LHCN-M2 (cell line): ENCODE results near the gene ELF4. TPM values are rescaled to one million over a fixed set of nuclear protein-coding genes. Genes with fewer than 3 reads are reported as not detected.
A peak's percentile ranks its signal among the peaks of the same experiment; 100 is the strongest.

ENCODE experiments used
- DNase-seq: peaks from one replicate; pipeline ENCODE4 v3.0.0-alpha.2; 2012; ENCODE audit warnings: low read depth
- total RNA-seq: library from RNA; depleted of rRNA; stranded (reverse); fragments of >200 nt; gene quantifications from 2 replicates; pipeline ENCODE4 v1.2.3, GENCODE V29; 2014

Gene ELF4
- total RNA-seq, 1 experiment from 2014 or later, result 14.2 TPM

- peak; percentile 66 for DNase-seq
These were observed 5.0 kb upstream of the ELF4 start for GRCh38 chrX:130115119-130115885.

GRCh38 chrX:130114141-130114588 lies 3.9 kb upstream of the ELF4 start:
- peak; percentile 41 for DNase-seq

GRCh38 chrX:130111220-130112154 lies 1.2 kb upstream of the ELF4 start:
- no peak for DNase-seq

DNA sequence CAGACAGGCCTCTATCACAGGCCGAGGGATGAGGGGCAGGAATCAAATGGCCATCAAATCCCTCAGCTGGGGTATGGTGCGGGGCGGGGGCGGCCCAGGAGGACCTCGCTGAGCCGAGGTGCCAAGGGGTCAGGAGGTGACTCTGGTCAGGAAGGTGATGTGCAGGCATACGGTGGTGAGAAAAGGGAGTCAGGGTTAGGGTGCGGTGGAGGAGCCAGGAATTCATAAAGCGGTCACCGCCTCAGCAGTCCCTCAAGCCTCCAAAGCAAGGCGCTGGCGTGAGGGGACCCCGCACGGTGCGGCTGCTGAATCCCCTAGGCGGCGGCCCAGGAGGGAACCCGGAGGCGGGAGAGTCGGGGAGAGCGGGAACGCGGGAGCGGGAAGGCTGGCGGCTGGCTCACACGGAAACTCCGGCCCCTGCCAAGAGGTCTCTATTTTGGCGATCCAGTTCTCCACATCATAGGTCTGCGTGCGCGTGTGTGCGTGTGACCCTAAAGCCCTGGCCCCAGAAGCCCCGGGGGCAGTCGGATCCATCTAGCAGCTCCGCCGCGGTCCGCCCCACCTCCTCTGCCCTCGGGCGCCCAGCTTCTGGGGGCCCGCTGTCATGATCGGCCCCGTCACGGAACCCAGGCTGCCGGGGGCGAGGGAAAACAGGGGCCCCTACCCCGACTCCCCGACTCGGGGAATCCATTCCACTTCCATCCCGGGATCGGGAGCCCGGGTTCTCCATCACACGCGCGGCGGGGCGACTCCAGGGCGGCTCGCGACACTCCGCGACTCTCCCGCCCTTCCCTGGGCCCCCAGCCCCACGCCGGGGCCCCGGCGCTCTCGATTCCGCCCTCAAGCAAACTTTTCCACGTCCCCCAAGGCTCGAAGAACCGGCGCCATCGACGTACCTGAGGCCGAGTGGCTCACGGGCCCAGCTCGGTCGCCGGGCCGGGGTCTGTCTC lies 593 bp downstream of the ELF4 start:
- DNase-seq, result peak; percentile 39

GRCh38 chrX:130108647-130109428 lies 1.5 kb downstream of the ELF4 start:
- peak; percentile 48 for DNase-seq

DNA sequence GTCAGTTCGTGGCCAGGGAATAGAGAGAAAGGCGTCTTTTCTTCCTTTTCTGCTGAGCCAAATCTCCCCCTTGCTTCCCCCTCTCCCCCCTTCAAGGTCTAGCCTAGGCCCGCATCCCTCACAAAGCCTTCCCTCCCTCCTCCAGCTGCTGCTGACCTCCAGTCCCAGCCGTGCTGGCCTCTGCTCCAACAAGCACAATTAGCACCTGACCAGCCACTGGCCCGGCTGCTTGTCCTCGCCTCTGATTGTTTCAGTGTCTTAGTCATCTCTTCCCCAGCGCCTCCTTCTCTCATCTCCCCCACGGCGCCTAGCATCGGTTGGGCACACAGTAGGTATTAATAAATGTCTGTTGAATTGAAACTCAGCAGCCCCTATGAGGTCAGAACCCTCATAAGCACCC lies 4.2 kb downstream of the ELF4 start:
- no peak for DNase-seq

GRCh38 chrX:130105244-130105643 lies 5.1 kb downstream of the ELF4 start:
- DNase-seq, result no peak

DNA sequence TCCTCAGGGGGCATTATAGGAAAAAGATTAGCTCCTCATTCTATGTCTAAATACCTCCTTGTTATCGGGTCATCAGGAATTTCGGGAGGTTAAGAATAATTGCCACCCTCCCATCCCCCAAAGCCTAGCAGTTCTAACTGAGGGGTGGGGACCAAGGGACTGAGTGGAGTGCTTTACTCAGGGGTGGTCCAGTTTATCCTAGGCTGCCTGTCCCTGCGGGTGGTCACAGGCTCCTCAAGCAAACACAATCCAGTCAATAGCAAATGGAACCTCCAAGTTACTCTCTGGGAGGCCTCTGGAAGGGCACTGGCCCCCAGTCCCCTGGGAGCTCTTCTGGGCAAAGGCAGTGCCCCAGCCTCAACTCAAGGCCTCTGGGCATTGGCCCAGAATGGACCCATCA lies 6.7 kb downstream of the ELF4 start:
- no peak for DNase-seq

GRCh38 chrX:130100180-130100579 lies 10.1 kb downstream of the ELF4 start:
- peak; percentile 65 for DNase-seq

DNA sequence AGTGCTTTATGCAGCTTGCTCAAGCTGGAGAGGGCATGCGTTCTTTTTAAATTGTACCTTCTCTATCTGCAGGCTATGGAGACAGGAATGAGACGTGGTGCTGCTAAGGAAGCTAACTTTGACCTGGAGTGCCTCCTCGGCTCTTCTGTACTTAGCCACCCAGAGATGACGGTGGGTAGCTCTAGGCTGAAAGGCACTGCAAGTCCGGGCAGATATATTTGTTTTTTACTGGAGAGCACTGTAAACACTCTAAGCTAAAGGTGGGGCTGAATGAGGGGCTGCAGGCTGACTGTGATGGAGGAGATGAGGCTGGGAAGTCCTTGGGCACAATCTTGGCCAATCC lies 12.1 kb downstream of the ELF4 start:
- no peak for DNase-seq

GRCh38 chrX:130097507-130098209 lies 12.6 kb downstream of the ELF4 start:
- no peak for DNase-seq

GRCh38 chrX:130095249-130096030 lies 14.9 kb downstream of the ELF4 start:
- no peak for DNase-seq

GRCh38 chrX:130094696-130095095 lies 15.6 kb downstream of the ELF4 start:
- DNase-seq, result no peak

GRCh38 chrX:130093271-130093670 lies 17.0 kb downstream of the ELF4 start:
- DNase-seq, result no peak

- no peak for DNase-seq
These were observed 18.2 kb downstream of the ELF4 start for GRCh38 chrX:130091980-130092522.

DNA sequence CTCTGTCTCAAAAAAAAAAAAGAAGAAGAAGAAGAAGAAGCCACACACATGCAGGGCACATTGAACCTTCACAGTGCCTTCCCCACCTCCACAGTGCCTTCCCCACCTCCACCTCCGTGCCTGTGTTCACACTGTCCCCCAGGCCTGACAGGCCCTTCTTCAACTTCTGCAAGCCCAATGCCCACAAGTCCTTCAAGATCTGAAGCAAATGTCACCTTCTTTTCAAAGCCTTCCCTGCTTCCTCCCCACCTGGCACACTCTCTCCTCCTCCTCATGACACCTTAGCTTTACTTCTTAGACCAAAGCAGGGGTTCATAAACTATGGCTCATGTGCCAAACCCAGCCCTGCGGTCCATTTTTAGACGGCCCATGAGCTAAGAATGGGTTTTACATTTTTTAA lies 19.9 kb downstream of the ELF4 start:
- no peak for DNase-seq

- DNase-seq, result no peak
These were observed 23.7 kb downstream of the ELF4 start for GRCh38 chrX:130086447-130087206.
